Pancreas (tissue), 10 donors: ENCODE data around the gene CLCN6. TPM values are rescaled to one million over a fixed set of nuclear protein-coding genes. Genes with fewer than 3 reads are reported as not detected.

Source experiments
- ATAC-seq, 4 donors: fragments of 200-7000 bp; cut with Tn5 transposase; one replicate each; pipeline versions ENCODE4 v1.8.0 to v1.9.1; 2020; ENCODE audit warnings: mild to moderate bottlenecking in 4 of 4, moderate library complexity in 4 of 4
- DNase-seq, 6 donors: peaks; one replicate each; pipeline ENCODE4 v3.0.0-alpha.2; 2020
- FAIRE-seq: peaks from 2 replicates; lab custom pipeline; 2012; peaks lifted over from hg19 to GRCh38; lab: Jason Lieb, UNC
- H3K27ac ChIP-seq, 4 donors: fragments of 200-600 bp; sonication (generic); 1 replicate in 3 of 4; 2 replicates in 1 of 4; pipeline versions ENCODE4 v1.5.0 to v1.8.0; 2020
- H3K27me3 ChIP-seq, 4 donors: fragments of 200-600 bp; one replicate each; pipeline ENCODE4 v1.8.0; 2021
- H3K36me3 ChIP-seq, 3 donors: fragments of 200-600 bp; sonication (generic) in 1 of 3; one replicate each; pipeline versions ENCODE4 v1.5.0 to v1.8.0; 2020 to 2021
- H3K4me1 ChIP-seq, 3 donors: fragments of 200-600 bp; one replicate each; pipeline ENCODE4 v1.8.0; 2021
- H3K4me3 ChIP-seq, 4 donors: fragments of 200-600 bp; sonication (generic) in 2 of 4; one replicate each; pipeline versions ENCODE4 v1.5.0 to v1.8.0; 2020 to 2021
- H3K9me3 ChIP-seq, 4 donors: fragments of 200-600 bp; one replicate each; pipeline ENCODE4 v1.8.0; 2021
- CTCF ChIP-seq, 4 donors: fragments of 200-600 bp; sonication (generic) in 3 of 4; IDR thresholded peaks; one replicate each; pipeline versions ENCODE4 v1.5.0 to v1.8.0; 2021; ENCODE audit warnings: antibody characterized with exemption in 4 of 4
- WGBS, 2 donors: extraction: QIAGEN DNeasy Blood & Tissue Kit; methylation state at CpG; one replicate each; pipeline ENCODE4 v1.1.7; 2013; 5-methylcytosine and 5-hydroxymethylcytosine counted together
- intact Hi-C, 3 donors: fragments of 100-400 bp; cut with DNase I; formaldehyde crosslinking; loops; one replicate each; pipeline versions ENCODE4 v1.11.1 to v1.14.2; 2022
- polyA plus RNA-seq, 2 donors: library from polyadenylated mRNA; stranded (reverse); fragments of 200-250 nt; gene quantifications; one replicate each; pipeline ENCODE4 v1.2.3, GENCODE V29; 2013
- total RNA-seq, 6 donors: library from RNA; stranded (reverse); fragmentation: NEBNext Ultra II Directional in 4 of 6; extraction: Animal tissue kit (Norgen Biotek cat#: 25700) in 4 of 6; gene quantifications; one replicate each; pipeline versions ENCODE4 v1.2.1 to v1.2.4, GENCODE V29; 2021 to 2023
- donor health status: healthy with polysubstance abuse.
- donor health status: DM: no; HTN: no; CAD: no; lungs with moderate emphysema.
- donor health status: DM: no; HTN: no; CAD: no.
- donor health status: control.
- donor health status: control.
- donor health status: Bipolar disorder and iron deficiency.
- donor health status: DM: yes; HTN: yes; CAD: no.
- donor health status: DM: no; HTN: no; CAD: no.
- donor health status: DM: no; HTN: no; CAD: no.
- donor health status: DM: yes; HTN: yes; CAD: no.

The CLCN6 gene
- total and polyA plus RNA-seq, 8 donors, result 4.3 to 16.8 (median 7.6) TPM

- Histone ChIP-seq H3K9me3 (no peaks in the 10 kb centered on the region), H3K4me3 (no peak overlapping the region), H3K27me3 (no peaks in the 10 kb centered on the region), H3K27ac (no peak overlapping the region), H3K4me1 (no peaks in the 10 kb centered on the region), H3K36me3 (no peaks in the 10 kb centered on the region)
- 85 to 96% methylated on average over 12 to 15 of the region's 15 CpGs for WGBS, 2 donors
- DNase-seq (no peak), FAIRE-seq (no peak), ATAC-seq (no peak)
- intact Hi-C loops, result no loop called here
- no peak for TF ChIP-seq CTCF (IDR thresholded peaks at IDR 0.05)
These were observed 27.0 kb upstream of the CLCN6 start for GRCh38 chr1:11778844-11779623.

GRCh38 chr1:11779715-11780379, 26.1 kb upstream of the CLCN6 start:
- no peak for FAIRE-seq
- no peak for ATAC-seq
- Histone ChIP-seq H3K36me3 (no peaks in the 10 kb centered on the region), H3K4me3 (no peak overlapping the region), H3K27ac (no peak overlapping the region), H3K27me3 (no peaks in the 10 kb centered on the region), H3K9me3 (no peaks in the 10 kb centered on the region), H3K4me1 (peaks cover 0 to under 1% (median 0%) of the 10 kb centered on the region in 3 donors)
- WGBS, 2 donors, result 83 to 90% methylated on average over 13 of the region's 13 CpGs
- no peak for TF ChIP-seq CTCF (IDR thresholded peaks at IDR 0.05)
- no peak for DNase-seq
- intact Hi-C loops, result no loop called here

GRCh38 chr1:11780380-11781147, 25.4 kb upstream of the CLCN6 start:
- ATAC-seq, result no peak
- TF ChIP-seq CTCF (IDR thresholded peaks at IDR 0.05), result no peak
- FAIRE-seq, result no peak
- Histone ChIP-seq H3K4me1 (peaks cover 0 to 8% (median 0%) of the 10 kb centered on the region in 3 donors), H3K9me3 (no peaks in the 10 kb centered on the region), H3K36me3 (no peaks in the 10 kb centered on the region), H3K27ac (no peak overlapping the region), H3K4me3 (no peak overlapping the region), H3K27me3 (no peaks in the 10 kb centered on the region)
- intact Hi-C loops, result no loop called here
- 77 to 79% methylated on average over 8 to 10 of the region's 10 CpGs for WGBS, 2 donors
- DNase-seq, result no peak

- DNase-seq (no peak), FAIRE-seq (no peak), ATAC-seq (no peak)
- Histone ChIP-seq H3K27ac (no peak overlapping the region), H3K27me3 (no peaks in the 10 kb centered on the region), H3K36me3 (no peaks in the 10 kb centered on the region), H3K9me3 (no peaks in the 10 kb centered on the region), H3K4me1 (peaks cover 0 to 10% (median 0%) of the 10 kb centered on the region in 3 donors), H3K4me3 (no peak overlapping the region)
- TF ChIP-seq CTCF (IDR thresholded peaks at IDR 0.05), result no peak
- intact Hi-C loops, result no loop called here
- 87 to 92% methylated on average over 12 of the region's 12 CpGs for WGBS, 2 donors
These were observed 24.7 kb upstream of the CLCN6 start for GRCh38 chr1:11781297-11781696.
